Measurements from ENCODE around the gene CAMK1D.

Gene CAMK1D

GRCh38 chr10:12687996-12688395, 338.6 kb downstream of the CAMK1D start:
- Histone ChIP-seq H3K4me3 (ENCODE audit: low read depth, low read length) (no peak overlapping the region), H3K4me1 (ENCODE audit: control insufficient read depth, insufficient read depth, low read length) (no peaks in the 10 kb centered on the region), H3K27ac (ENCODE audit: extremely low read depth, low read depth, low read length) (no peak overlapping the region), H3K36me3 (ENCODE audit: control insufficient read depth in 2 of 2, insufficient read depth in 1 of 2, low read length in 2 of 2) (no peaks in the 10 kb centered on the region), H3K9me3 (ENCODE audit: control insufficient read depth, insufficient read depth, low read depth, low read length) (no peaks in the 10 kb centered on the region)
- TF ChIP-seq ZNF138 (tag by site-specific recombination; IDR thresholded peaks at IDR 0.05; ENCODE audit: borderline replicate concordance): no peak
- no peak for TF ChIP-seq ZNF677 (tag by site-specific recombination; IDR thresholded peaks at IDR 0.05)
- TF ChIP-seq ZFP3 (tag by site-specific recombination; IDR thresholded peaks at IDR 0.05; ENCODE audit: low read depth): no peak
- TF ChIP-seq GLI4 (tag by site-specific recombination; IDR thresholded peaks at IDR 0.05): no peak
- no peak for TF ChIP-seq KLF17 (tag by site-specific recombination; IDR thresholded peaks at IDR 0.05)
- no peak for TF ChIP-seq ZNF114 (tag by site-specific recombination; IDR thresholded peaks at IDR 0.05)
- no peak for TF ChIP-seq FEZF1 (tag by site-specific recombination; IDR thresholded peaks at IDR 0.05)
- no peak for TF ChIP-seq ZNF791 (tag by site-specific recombination; IDR thresholded peaks at IDR 0.05)
- no peak for TF ChIP-seq ZNF121 (tag by site-specific recombination; IDR thresholded peaks at IDR 0.05)
- no peak for TF ChIP-seq ZNF211 (tag by site-specific recombination; IDR thresholded peaks at IDR 0.05; ENCODE audit: low read depth)
- no peak for TF ChIP-seq ZNF548 (tag by site-specific recombination; IDR thresholded peaks at IDR 0.05)
- TF ChIP-seq ZNF514 (tag by site-specific recombination; IDR thresholded peaks at IDR 0.05): no peak
- TF ChIP-seq ZNF624 (tag by site-specific recombination; IDR thresholded peaks at IDR 0.05): no peak
- TF ChIP-seq ZBTB21 (tag by site-specific recombination; IDR thresholded peaks at IDR 0.05): no peak
- TF ChIP-seq ZNF544 (tag by site-specific recombination; IDR thresholded peaks at IDR 0.05): no peak
- TF ChIP-seq ZNF169 (tag by site-specific recombination; IDR thresholded peaks at IDR 0.05): no peak
- no peak for TF ChIP-seq ZNF610 (tag by site-specific recombination; IDR thresholded peaks at IDR 0.05; ENCODE audit: borderline replicate concordance)
- TF ChIP-seq ZFP41 (tag by site-specific recombination; IDR thresholded peaks at IDR 0.05; ENCODE audit: borderline replicate concordance): no peak
- TF ChIP-seq ZNF501 (tag by site-specific recombination; IDR thresholded peaks at IDR 0.05): no peak
- no peak for TF ChIP-seq ZNF596 (tag by site-specific recombination; IDR thresholded peaks at IDR 0.05)
- ChIA-PET POLR2A (no interaction called here), CTCF (interaction anchor here (1.0 to 1.2 kb wide), 2 partner anchors 8 to 214 kb away, joined by 3 to 4 read pairs; no protein-coding TSS in a partner anchor)

- H3K4me1 ChIP-seq (ENCODE audit: control insufficient read depth, insufficient read depth, low read length): no peaks in the 10 kb centered on the region
- ChIA-PET CTCF (interaction anchor here (1.0 kb wide), 1 partner anchor 22 kb away, joined by 3 read pairs; no protein-coding TSS in a partner anchor), POLR2A (no interaction called here)
- TF ChIP-seq ZNF335 (tag by site-specific recombination; conservative IDR thresholded peaks at IDR 0.05) (peak; percentile 58), ZNF610 (tag by site-specific recombination; IDR thresholded peaks at IDR 0.05; ENCODE audit: borderline replicate concordance) (no peak), ZNF560 (tag by site-specific recombination; IDR thresholded peaks at IDR 0.05; ENCODE audit: borderline replicate concordance) (no peak)
- no peak overlapping the region for H3K27ac ChIP-seq (ENCODE audit: extremely low read depth, low read depth, low read length)
- no peaks in the 10 kb centered on the region for H3K36me3 ChIP-seq (ENCODE audit: control insufficient read depth in 2 of 2, insufficient read depth in 1 of 2, low read length in 2 of 2)
- H3K9me3 ChIP-seq (ENCODE audit: control insufficient read depth, insufficient read depth, low read depth, low read length): no peaks in the 10 kb centered on the region
- no peak overlapping the region for H3K4me3 ChIP-seq (ENCODE audit: low read depth, low read length)
These were observed 340.5 kb downstream of the CAMK1D start for GRCh38 chr10:12689893-12690292.

GRCh38 chr10:12690525-12691126, 341.3 kb downstream of the CAMK1D start:
- Histone ChIP-seq H3K36me3 (ENCODE audit: control insufficient read depth in 2 of 2, insufficient read depth in 1 of 2, low read length in 2 of 2) (no peaks in the 10 kb centered on the region), H3K4me3 (ENCODE audit: low read depth, low read length) (no peak overlapping the region), H3K4me1 (ENCODE audit: control insufficient read depth, insufficient read depth, low read length) (no peaks in the 10 kb centered on the region), H3K27ac (ENCODE audit: extremely low read depth, low read depth, low read length) (no peak overlapping the region), H3K9me3 (ENCODE audit: control insufficient read depth, insufficient read depth, low read depth, low read length) (no peaks in the 10 kb centered on the region)
- TF ChIP-seq FEZF1 (tag by site-specific recombination; IDR thresholded peaks at IDR 0.05) (peak; percentile 73), ZNF433 (tag by site-specific recombination; IDR thresholded peaks at IDR 0.05; ENCODE audit: low read depth) (no peak)
- ChIA-PET POLR2A (no interaction called here), CTCF (interaction anchor here (0.5 to 1.3 kb wide), 4 partner anchors 17 to 475 kb away, joined by 3 read pairs; no protein-coding TSS in a partner anchor)

Measured in HEK293 (cell line).